KMS-11 (cell line): Measurements from ENCODE around the gene DEXI.

Source experiments
- H2AFZ ChIP-seq: fragments of 200-600 bp; sonication (generic); 2 replicates; pipeline ENCODE4 v1.6.1; 2016; ENCODE audit warnings: antibody characterized with exemption, mixed run types, low read depth
- H3K27ac ChIP-seq: fragments of 200-600 bp; sonication (generic); 2 replicates; pipeline ENCODE4 v1.6.1; 2016; ENCODE audit warnings: mild to moderate bottlenecking, mixed run types
- H3K27me3 ChIP-seq: fragments of 200-600 bp; sonication (generic); 2 replicates; pipeline ENCODE4 v1.6.1; 2017; ENCODE audit warnings: mild to moderate bottlenecking, low read depth, mixed run types, moderate library complexity; ENCODE audit not compliant: insufficient read depth
- H3K36me3 ChIP-seq: fragments of 200-600 bp; sonication (generic); 2 replicates; pipeline ENCODE4 v1.6.1; 2017; ENCODE audit warnings: mild to moderate bottlenecking, mixed run types; ENCODE audit not compliant: insufficient read depth
- H3K4me1 ChIP-seq: fragments of 200-600 bp; sonication (generic); 2 replicates; pipeline ENCODE4 v1.6.1; 2016; ENCODE audit warnings: mild to moderate bottlenecking, low read depth, mixed run types; ENCODE audit not compliant: poor library complexity, severe bottlenecking
- H3K4me2 ChIP-seq: fragments of 200-600 bp; sonication (generic); 2 replicates; pipeline ENCODE4 v1.7.0; 2016; ENCODE audit warnings: mild to moderate bottlenecking, mixed run types
- H3K4me3 ChIP-seq: fragments of 200-600 bp; sonication (generic); IDR thresholded peaks from 2 replicates; pipeline ENCODE4 v1.6.1; 2017; ENCODE audit warnings: low read depth, low read length, mixed read lengths; ENCODE audit not compliant: insufficient read depth
- H3K79me2 ChIP-seq: fragments of 200-600 bp; sonication (generic); 2 replicates; pipeline ENCODE4 v1.6.1; 2016; ENCODE audit warnings: low read depth, mixed run types; ENCODE audit not compliant: insufficient read depth
- H3K9ac ChIP-seq: fragments of 200-600 bp; sonication (generic); 2 replicates; pipeline ENCODE4 v1.6.1; 2016; ENCODE audit warnings: mild to moderate bottlenecking, mixed run types
- H4K20me1 ChIP-seq: fragments of 200-600 bp; sonication (generic); 2 replicates; pipeline ENCODE4 v1.6.1; 2016; ENCODE audit warnings: mild to moderate bottlenecking, mixed run types; ENCODE audit not compliant: insufficient read depth
- TF ChIP-seq, protein P1 (sequence below): fragments of 200-600 bp; sonication (generic); conservative IDR thresholded peaks from 2 replicates; pipeline ENCODE4 v1.6.1; 2017; ENCODE audit warnings: low read depth, mild to moderate bottlenecking, antibody characterized with exemption, low read length, moderate library complexity, mixed read lengths

DEXI gene

DNA sequence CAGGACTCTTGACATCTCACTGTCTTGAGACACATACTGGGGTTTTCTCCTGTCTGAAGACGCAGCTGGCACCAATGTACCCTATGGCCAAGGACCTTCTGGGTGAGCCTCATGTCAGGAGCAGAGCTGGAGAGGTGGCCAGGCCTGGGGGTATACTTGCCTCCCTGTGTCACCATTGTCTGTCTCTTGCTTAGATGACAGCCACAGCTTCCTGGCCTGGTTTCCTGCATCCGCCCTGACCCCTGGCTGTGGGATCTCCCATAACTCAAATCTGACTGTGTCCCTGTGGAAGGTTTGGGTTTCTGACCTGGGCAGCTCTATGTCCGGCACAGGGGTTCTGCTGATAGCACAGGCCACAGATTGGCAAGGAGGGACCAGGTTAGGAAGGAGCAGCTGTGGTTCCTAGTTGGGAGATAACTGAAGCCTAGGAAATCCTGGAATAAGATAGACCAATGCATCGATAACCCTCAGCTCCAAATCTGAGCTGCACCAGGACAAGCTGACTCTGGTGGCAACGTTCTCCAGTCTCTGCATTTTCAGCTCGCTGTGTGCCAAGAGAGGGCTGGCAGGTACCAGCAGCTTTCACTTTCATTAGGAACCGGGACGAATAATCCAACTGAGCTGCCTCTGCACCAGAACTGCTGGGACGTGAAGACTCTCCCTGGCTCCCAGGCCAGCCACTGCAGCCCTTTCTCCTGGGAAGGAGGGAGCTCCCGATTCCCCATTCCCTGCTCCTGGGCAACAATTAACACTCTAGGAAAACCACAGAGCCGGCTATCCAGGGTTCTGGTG, 5.0 kb downstream of the DEXI start:
- no peaks in the 10 kb centered on the region for H3K27me3 ChIP-seq

DNA sequence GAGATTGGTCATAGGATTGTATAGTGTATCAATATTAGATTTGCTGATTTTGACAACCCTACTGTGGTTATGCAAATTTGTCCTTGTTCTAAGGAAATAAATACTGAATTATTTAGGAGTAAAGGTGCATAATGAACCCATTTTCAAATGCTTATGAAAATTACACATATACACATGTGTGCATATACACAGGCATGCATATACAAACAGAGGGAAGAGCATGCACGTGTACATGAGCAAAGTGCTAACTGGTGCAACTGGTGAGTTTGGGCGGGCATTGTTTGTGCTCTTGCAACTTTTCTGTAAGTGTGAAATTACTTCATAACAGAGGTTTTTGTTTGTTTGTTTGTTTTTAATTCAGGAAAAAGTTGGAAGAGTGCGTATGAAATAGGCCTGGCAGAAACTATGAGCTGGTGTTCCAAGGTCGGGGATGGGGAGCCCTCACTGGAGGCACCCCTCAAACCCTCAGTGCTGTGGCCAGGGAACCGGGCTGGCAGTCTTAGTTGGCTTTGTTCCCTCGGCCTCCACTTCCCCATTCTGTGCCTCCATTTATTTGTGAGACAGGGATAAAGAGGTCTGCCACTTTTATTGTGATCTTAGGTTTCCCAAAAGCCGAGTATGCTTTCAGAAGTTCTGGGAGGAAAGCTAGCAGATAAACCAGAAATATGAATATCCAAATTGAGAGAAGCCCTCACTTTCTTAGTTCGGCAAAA, 5.8 kb downstream of the DEXI start:
- no peak overlapping the region for H3K9ac ChIP-seq
- H3K4me3 ChIP-seq = no peak overlapping the region
- no peaks in the 10 kb centered on the region for H4K20me1 ChIP-seq
- H3K79me2 ChIP-seq = peaks cover 37% of the 10 kb centered on the region; the same call in 1 of the 2 replicates
- H2AFZ ChIP-seq = no peak overlapping the region
- H3K27ac ChIP-seq = no peak overlapping the region
- TF ChIP-seq, protein P1, sequence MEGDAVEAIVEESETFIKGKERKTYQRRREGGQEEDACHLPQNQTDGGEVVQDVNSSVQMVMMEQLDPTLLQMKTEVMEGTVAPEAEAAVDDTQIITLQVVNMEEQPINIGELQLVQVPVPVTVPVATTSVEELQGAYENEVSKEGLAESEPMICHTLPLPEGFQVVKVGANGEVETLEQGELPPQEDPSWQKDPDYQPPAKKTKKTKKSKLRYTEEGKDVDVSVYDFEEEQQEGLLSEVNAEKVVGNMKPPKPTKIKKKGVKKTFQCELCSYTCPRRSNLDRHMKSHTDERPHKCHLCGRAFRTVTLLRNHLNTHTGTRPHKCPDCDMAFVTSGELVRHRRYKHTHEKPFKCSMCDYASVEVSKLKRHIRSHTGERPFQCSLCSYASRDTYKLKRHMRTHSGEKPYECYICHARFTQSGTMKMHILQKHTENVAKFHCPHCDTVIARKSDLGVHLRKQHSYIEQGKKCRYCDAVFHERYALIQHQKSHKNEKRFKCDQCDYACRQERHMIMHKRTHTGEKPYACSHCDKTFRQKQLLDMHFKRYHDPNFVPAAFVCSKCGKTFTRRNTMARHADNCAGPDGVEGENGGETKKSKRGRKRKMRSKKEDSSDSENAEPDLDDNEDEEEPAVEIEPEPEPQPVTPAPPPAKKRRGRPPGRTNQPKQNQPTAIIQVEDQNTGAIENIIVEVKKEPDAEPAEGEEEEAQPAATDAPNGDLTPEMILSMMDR = no peak
- no peaks in the 10 kb centered on the region for H3K27me3 ChIP-seq
- no peak overlapping the region for H3K4me2 ChIP-seq
- peaks cover 37% of the 10 kb centered on the region for H3K4me1 ChIP-seq
- H3K36me3 ChIP-seq = no peaks in the 10 kb centered on the region

More for the DNA sequence above, 5.0 kb downstream of the DEXI start:
- H3K36me3 ChIP-seq = no peaks in the 10 kb centered on the region
- H3K4me3 ChIP-seq = no peak overlapping the region
- peaks cover 37% of the 10 kb centered on the region for H3K4me1 ChIP-seq
- no peak overlapping the region for H3K4me2 ChIP-seq
- H3K9ac ChIP-seq = no peak overlapping the region
- H3K27ac ChIP-seq = no peak overlapping the region
- TF ChIP-seq, protein P1 = no peak
- peaks cover 33% of the 10 kb centered on the region; the same call in 1 of the 2 replicates for H3K79me2 ChIP-seq
- no peak overlapping the region for H2AFZ ChIP-seq
- no peaks in the 10 kb centered on the region for H4K20me1 ChIP-seq

DNA sequence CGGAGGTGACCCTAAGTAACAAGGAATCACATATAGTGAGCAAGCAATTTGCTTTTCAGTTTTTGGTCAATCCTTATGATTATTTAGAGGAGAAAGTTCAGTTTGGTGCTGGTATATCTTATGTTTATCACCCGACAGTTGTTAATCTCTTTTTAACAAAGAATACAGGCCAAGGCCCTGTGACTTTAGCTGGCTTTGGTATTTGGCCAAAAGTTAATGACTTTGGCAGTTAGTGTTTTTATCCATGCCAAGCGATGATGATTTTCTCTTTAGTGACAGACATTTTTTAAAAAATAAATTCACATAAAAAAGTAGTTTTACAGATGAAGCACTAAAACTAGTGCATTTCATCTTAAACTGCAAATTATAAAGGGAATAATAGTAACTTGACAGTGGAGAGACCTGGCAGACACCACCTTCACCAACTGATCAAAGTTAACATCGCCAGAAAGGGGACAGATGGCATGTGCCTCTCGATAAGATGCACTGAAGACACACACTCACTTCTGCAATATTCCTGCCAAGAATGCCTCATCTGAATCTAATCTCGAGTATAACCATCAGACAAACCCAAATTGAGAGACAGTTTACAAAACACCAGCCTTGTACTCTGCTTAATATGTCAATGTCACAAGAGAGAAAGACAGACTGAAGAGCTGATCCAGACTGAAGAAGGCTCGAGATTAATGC, 6.9 kb downstream of the DEXI start:
- Histone ChIP-seq H3K79me2 (peaks cover 27% of the 10 kb centered on the region; the same call in 1 of the 2 replicates), H4K20me1 (no peaks in the 10 kb centered on the region), H3K9ac (no peak overlapping the region), H3K4me3 (no peak overlapping the region), H3K36me3 (no peaks in the 10 kb centered on the region), H3K27ac (no peak overlapping the region), H3K4me2 (no peak overlapping the region), H2AFZ (no peak overlapping the region), H3K27me3 (no peaks in the 10 kb centered on the region), H3K4me1 (peaks cover 34% of the 10 kb centered on the region)
- TF ChIP-seq, protein P1 = no peak

DNA sequence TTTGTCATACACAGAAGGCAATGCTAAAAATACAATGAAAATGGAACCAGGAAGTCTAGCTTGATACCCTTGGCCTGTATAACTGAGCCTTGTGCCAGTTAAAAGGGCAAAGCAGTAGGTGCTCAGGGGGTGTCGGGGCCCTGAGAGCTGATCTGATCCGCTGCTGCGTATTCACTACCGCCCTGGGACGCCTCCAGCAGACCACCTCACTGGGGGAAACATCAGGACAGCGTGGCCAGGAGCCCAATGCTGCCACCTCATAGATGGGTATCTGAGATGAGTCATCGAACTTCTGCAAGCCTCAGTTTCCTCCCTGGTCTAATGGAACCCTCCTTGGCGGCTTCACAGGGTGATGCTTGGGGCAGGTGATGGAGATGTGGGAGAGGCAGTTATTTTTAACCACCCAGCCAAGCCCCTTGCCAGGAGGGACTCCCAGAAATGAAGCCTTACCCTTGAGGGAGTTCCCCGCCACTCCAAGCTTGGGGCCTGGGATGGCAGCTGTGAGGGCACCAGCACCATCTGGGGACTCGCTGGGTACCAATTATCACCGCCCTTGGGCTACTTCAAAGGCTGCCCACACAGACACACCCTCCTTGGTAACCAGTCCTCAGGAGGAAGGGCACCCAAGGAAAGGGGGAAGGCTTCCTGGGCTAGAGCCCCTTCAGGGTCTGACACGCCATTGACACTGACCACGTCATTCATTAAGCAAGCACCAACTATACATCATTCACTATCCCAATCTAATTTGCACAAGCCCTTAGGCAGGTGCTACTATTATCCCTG, 7.8 kb downstream of the DEXI start:
- peaks cover 30% of the 10 kb centered on the region for H3K4me1 ChIP-seq
- H2AFZ ChIP-seq = no peak overlapping the region
- peaks cover 18% of the 10 kb centered on the region; the same call in 1 of the 2 replicates for H3K79me2 ChIP-seq

More for the DNA sequence above, 7.8 kb downstream of the DEXI start:
- Histone ChIP-seq H4K20me1 (no peaks in the 10 kb centered on the region), H3K4me2 (no peak overlapping the region), H3K9ac (no peak overlapping the region), H3K27me3 (no peaks in the 10 kb centered on the region), H3K36me3 (no peaks in the 10 kb centered on the region), H3K4me3 (no peak overlapping the region), H3K27ac (no peak overlapping the region)
- TF ChIP-seq, protein P1 = no peak
